ENCODE data around the gene WFDC2. TPM values are rescaled to one million over a fixed set of nuclear protein-coding genes. Genes with fewer than 3 reads are reported as not detected.

Gene WFDC2
- total and polyA plus RNA-seq, 2 donors (not counting 3 experiments of a cell fraction or from before 2014, with no cell fraction given): not detected

GRCh38 chr20:45452772-45453691 is 16.5 kb upstream of the WFDC2 start:
- no peak overlapping the region for H3K4me3 ChIP-seq (replicated peaks in 1 of 3; ENCODE audit: insufficient read depth in 1 of 3, low read depth in 1 of 3, low read length in 3 of 3)
- H3K9me1 ChIP-seq (replicated peaks; ENCODE audit: control insufficient read depth, extremely low read depth, insufficient read depth, low read length): no peaks in the 10 kb centered on the region
- FAIRE-seq: no peak
- no peak for TF ChIP-seq POLR2AphosphoS5 (IDR thresholded peaks at IDR 0.05; ENCODE audit: insufficient read depth, low read depth, low read length)
- intact Hi-C loops (cut with micrococcal nuclease): no loop called here
- H3K4me2 ChIP-seq (ENCODE audit: insufficient read depth, low read length): no peak overlapping the region
- BruUV-seq (replicated peaks): no TSS peak
- no peak for DNase-seq (ENCODE audit: low read depth, low spot score)
- ChIA-PET POLR2A (interaction anchor here (1.2 kb wide), 1 partner anchor 90 kb away, joined by 4 read pairs; the partner anchor contains the start of gene SYS1), CTCF (interaction anchor here (0.9 to 8.5 kb wide), 10 partner anchors 12 to 318 kb away, joined by 3 to 88 read pairs (median 5); partner anchors contain the start of gene SYS1)
- H3K27ac ChIP-seq (ENCODE audit: insufficient read depth, low read depth, low read length): no peak overlapping the region
- H3K79me2 ChIP-seq (ENCODE audit: control insufficient read depth, insufficient read depth, low read length): no peaks in the 10 kb centered on the region
- H3K9ac ChIP-seq (replicated peaks; ENCODE audit: extremely low read depth, insufficient read depth, low read length): no peak overlapping the region
- no peak overlapping the region for H2AFZ ChIP-seq (ENCODE audit: low read depth, low read length)
- dilution Hi-C loops (cut with MboI; ENCODE audit: extremely low pct_ligation_motif_present, low sequenced_read_pairs): no loop called here
- H3K27me3 ChIP-seq (ENCODE audit: control insufficient read depth in 2 of 2, insufficient read depth in 2 of 2, low read length in 2 of 2): peaks cover 0 to 2% of the 10 kb centered on the region in 2 experiments
- no peaks in the 10 kb centered on the region for H3K4me1 ChIP-seq (ENCODE audit: control insufficient read depth, extremely low read depth, insufficient read depth, low read length)
- no peaks in the 10 kb centered on the region for H3K9me3 ChIP-seq (replicated peaks; ENCODE audit: control insufficient read depth, insufficient read depth, low read length)
- H4K20me1 ChIP-seq (replicated peaks; ENCODE audit: control insufficient read depth, extremely low read depth, insufficient read depth, low read length): no peaks in the 10 kb centered on the region
- H3K36me3 ChIP-seq (ENCODE audit: control insufficient read depth in 2 of 2, extremely low read depth in 1 of 2, insufficient read depth in 2 of 2, low read length in 2 of 2): no peaks in the 10 kb centered on the region

GRCh38 chr20:45456632-45457031 is 12.9 kb upstream of the WFDC2 start:
- no TSS peak for BruUV-seq (replicated peaks)
- peaks cover 9 to 14% of the 10 kb centered on the region in 2 experiments for H3K27me3 ChIP-seq (ENCODE audit: control insufficient read depth in 2 of 2, insufficient read depth in 2 of 2, low read length in 2 of 2)
- intact Hi-C loops (cut with micrococcal nuclease) (loop anchor here (1.0 kb wide), 1 partner anchor 315 kb away; no protein-coding TSS in a partner anchor), dilution Hi-C loops (cut with MboI; ENCODE audit: extremely low pct_ligation_motif_present, low sequenced_read_pairs) (no loop called here)
- DNase-seq (ENCODE audit: low read depth, low spot score) (peak; percentile 28), FAIRE-seq (no peak)
- no peak overlapping the region for H3K4me2 ChIP-seq (ENCODE audit: insufficient read depth, low read length)
- H2AFZ ChIP-seq (ENCODE audit: low read depth, low read length): no peak overlapping the region
- no peak overlapping the region for H3K9ac ChIP-seq (replicated peaks; ENCODE audit: extremely low read depth, insufficient read depth, low read length)
- H3K4me1 ChIP-seq (ENCODE audit: control insufficient read depth, extremely low read depth, insufficient read depth, low read length): no peaks in the 10 kb centered on the region
- ChIA-PET POLR2A (no interaction called here), CTCF (interaction anchor here (1.1 to 8.5 kb wide), 2 partner anchors 8 to 315 kb away, joined by 3 to 88 read pairs; no protein-coding TSS in a partner anchor)
- no peak overlapping the region for H3K4me3 ChIP-seq (replicated peaks in 1 of 3; ENCODE audit: insufficient read depth in 1 of 3, low read depth in 1 of 3, low read length in 3 of 3)
- no peaks in the 10 kb centered on the region for H3K9me1 ChIP-seq (replicated peaks; ENCODE audit: control insufficient read depth, extremely low read depth, insufficient read depth, low read length)
- no peak overlapping the region for H3K27ac ChIP-seq (ENCODE audit: insufficient read depth, low read depth, low read length)
- no peaks in the 10 kb centered on the region for H3K36me3 ChIP-seq (ENCODE audit: control insufficient read depth in 2 of 2, extremely low read depth in 1 of 2, insufficient read depth in 2 of 2, low read length in 2 of 2)
- no peaks in the 10 kb centered on the region for H3K79me2 ChIP-seq (ENCODE audit: control insufficient read depth, insufficient read depth, low read length)
- TF ChIP-seq POLR2A (IDR thresholded peaks at IDR 0.05; ENCODE audit: low read depth, low read length) (no peak), POLR2AphosphoS5 (IDR thresholded peaks at IDR 0.05; ENCODE audit: insufficient read depth, low read depth, low read length) (no peak), FOS (IDR thresholded peaks at IDR 0.05; ENCODE audit: borderline replicate concordance, insufficient read depth, low read length) (no peak), CTCF (IDR thresholded peaks at IDR 0.05; ENCODE audit: extremely low read depth in 1 of 2, insufficient read depth in 1 of 2, low read depth in 1 of 2, low read length in 2 of 2) (peak in 1 of 2 donors; percentile 33), MYC (IDR thresholded peaks at IDR 0.05; ENCODE audit: low read depth, low read length) (no peak), MAX (IDR thresholded peaks at IDR 0.05; ENCODE audit: insufficient read depth, insufficient read length) (no peak)
- no peaks in the 10 kb centered on the region for H4K20me1 ChIP-seq (replicated peaks; ENCODE audit: control insufficient read depth, extremely low read depth, insufficient read depth, low read length)
- H3K9me3 ChIP-seq (replicated peaks; ENCODE audit: control insufficient read depth, insufficient read depth, low read length): no peaks in the 10 kb centered on the region

All from endothelial cell of umbilical vein (primary cell).